HuH-7.5 (cell line): ENCODE measurements around the gene PPP1R15B.

Experiments used
- DNase-seq: peaks from one replicate; pipeline ENCODE4 v3.0.0; 2011; ENCODE audit warnings: low spot score

The PPP1R15B gene

GRCh38 chr1:204420039-204421004 lies 8.7 kb upstream of the PPP1R15B start:
- DNase-seq: no peak

DNA sequence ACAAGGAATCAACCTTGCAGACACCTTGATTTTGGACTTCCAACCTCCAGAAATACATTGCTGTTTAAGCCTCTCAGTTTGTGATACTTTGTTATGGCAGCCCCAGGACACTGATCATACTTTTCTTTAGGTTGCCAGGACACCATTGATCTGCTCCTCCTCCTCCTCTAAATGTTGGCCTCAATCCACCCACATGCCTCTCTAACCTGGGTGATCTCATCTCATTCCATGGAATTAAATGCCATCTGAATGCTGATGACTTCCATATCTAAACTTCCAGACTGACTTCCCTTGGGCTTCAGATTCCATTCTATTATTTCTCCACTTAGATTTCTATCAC lies 7.4 kb upstream of the PPP1R15B start:
- DNase-seq: no peak

- DNase-seq: no peak
Measured at GRCh38 chr1:204418174-204419063, 6.8 kb upstream of the PPP1R15B start.

GRCh38 chr1:204417074-204417997 lies 5.7 kb upstream of the PPP1R15B start:
- no peak for DNase-seq

GRCh38 chr1:204416589-204417073 lies 5.0 kb upstream of the PPP1R15B start:
- no peak for DNase-seq

- no peak for DNase-seq
Measured at GRCh38 chr1:204415351-204415750, 3.7 kb upstream of the PPP1R15B start.

DNA sequence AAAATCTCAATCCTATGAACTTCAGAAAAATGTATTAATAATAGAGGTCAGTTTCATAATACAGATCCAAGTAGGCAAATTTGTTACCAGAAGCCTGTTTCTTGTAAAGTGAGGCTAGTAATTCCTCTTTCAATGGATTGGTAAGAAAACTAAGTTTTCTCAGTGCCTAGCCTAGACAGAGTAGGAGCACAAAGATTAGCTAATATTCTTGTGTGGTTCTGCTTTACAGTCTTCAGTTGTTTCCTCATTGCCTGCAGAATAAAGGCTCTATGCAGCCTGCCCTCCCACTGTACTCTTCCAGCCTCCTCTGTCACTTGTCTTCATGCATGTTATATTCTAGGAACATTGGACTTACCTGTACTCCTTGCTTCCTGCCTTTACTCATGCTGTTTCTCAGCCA lies 2.4 kb upstream of the PPP1R15B start:
- no peak for DNase-seq

- DNase-seq: no peak
Measured at GRCh38 chr1:204413170-204413535, 1.5 kb upstream of the PPP1R15B start.

DNA sequence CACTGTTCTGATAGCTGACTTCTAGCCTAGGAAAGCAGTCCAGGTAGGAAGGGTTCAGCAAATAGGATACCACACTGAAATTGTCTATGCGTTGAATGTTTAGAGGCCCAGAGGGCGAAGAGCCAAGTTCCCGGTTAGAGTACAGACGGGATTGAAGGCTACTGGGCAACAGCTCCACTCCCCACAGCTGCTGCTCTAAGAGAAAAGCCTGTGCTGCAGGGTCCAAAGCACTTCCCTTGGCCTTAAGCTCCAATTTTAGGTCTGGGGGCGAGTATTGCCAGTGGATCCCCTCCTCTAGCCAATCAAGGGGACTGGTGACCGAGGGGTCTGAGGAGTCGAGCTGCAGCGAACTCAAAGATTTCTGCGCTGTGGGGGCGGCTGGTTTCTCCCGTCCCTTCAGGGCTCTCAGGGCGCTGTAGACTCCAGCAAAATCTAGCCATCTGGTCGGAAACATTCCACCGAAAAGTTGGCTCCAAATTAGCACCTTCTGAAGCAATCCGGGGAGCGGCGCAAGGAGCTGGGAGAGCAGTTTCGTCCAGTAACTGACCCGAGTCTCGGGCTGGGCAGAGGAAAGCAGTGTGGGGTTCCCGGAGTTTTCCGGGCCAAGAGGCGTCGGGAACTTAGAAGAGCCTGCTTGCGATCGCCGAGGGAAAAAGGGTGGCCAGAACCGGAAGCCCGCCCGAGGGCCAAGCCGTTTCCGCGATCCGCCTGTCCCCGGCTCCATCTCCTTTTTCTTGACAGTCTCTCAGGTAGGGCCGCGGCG lies 748 bp downstream of the PPP1R15B start:
- DNase-seq: no peak

- DNase-seq: no peak
Measured at GRCh38 chr1:204409836-204410687, 1.6 kb downstream of the PPP1R15B start.

GRCh38 chr1:204409123-204409522 lies 2.5 kb downstream of the PPP1R15B start:
- DNase-seq: no peak

GRCh38 chr1:204408602-204409001 lies 3.0 kb downstream of the PPP1R15B start:
- DNase-seq: no peak

DNA sequence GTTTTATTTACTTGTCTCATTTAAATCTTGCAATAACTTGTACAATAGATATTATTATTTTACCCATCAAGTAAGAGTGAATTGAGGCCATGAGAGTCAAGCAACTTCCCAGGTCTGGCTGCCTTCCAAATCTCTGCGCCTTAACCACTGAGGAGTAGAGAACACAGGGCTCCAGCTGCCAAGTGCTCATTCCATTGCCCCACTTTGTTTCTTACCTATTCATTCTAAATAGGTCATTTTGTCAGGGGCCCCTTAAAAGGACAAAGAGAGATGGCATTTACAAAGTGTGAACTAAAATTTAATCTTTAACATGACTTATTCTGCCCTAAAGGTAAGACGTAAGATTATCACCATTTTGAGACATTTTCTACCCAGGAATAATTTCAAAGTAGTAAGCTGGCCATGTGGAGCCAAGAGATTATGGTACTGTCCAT lies 3.5 kb downstream of the PPP1R15B start:
- DNase-seq: no peak

DNA sequence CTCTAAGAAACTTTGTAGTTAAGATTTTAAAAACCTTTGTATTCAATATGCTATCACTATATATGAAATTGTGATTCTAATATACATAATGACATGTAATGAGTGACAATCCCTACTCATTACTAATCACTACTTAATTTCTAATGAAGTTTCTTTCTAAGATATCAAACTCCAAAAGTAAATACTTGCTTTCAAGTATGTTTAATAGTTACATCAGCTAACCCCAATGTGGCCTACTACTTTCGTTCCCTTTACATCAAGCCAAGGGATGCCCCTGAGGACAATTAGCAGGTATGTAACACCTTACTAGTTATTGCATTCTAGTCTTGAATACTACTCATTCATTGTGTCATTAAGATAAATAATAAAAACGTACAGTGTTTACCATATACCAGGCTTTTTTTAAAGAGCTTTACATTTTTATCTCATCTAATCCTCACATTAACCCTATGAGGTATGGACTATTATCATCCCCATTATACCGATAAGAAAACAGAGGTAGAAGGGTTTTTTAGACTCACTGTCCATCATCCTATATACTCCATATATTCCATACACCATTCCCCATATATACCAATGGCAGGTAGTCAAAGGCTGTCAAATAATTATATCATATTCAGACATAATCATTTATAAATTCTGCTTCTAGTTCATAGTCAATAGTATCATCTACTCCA lies 4.2 kb downstream of the PPP1R15B start:
- no peak for DNase-seq

DNA sequence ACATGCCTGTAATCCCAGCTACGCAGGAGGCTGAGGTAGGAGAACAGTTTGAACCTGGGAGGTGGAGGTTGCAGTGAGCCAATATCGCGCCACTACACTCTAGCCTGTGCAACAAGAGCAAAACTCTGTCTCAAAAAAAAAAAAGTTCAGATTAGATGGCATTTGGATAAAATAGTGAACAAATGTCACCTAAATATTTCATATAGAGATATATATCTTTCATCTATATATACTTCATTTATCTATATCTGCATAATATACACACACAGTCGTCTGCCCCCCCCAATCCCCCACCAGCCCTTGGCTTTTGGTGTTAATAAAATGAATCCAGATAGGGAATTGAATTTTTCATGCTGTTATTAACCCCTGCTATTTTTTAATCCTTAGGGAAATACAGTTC lies 5.0 kb downstream of the PPP1R15B start:
- no peak for DNase-seq

DNA sequence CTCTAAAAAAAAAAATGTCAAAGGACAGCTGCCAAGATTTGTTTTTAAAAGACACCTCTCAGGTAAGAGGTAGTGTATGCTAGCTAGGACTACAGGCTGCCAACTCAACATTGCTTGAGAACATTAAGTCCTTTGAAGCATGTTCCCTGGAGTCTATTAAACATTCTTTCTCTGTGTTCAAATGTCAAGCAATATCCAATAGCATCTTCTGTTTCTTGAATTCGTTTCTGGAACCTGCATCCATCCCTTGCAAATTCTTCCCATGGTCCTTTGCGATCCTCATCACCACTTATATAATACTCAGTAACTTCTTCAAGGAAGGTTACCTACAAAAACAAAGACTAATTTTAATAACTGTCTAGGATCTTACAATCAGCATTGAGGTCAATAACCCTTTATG lies 5.6 kb downstream of the PPP1R15B start:
- no peak for DNase-seq

GRCh38 chr1:204404629-204405028 lies 7.0 kb downstream of the PPP1R15B start:
- no peak for DNase-seq

DNA sequence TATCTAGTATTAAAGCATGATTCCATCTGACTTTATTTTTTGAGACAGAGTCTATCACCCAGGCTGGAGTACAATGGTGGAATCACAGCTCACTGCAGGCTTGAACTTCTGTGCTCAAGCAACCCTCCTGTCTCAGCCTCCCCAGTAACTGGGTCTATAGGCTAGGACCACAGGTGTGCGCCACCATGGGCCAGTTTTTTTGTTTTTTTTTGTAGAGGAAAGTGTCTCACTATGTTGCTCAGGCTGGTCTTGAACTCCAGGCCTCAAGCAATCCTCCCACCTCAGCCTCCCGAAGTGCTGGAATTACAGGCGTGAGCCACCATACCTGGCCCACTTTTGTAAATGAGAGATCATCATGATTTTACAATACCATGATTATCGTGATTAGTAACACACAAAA lies 9.2 kb downstream of the PPP1R15B start:
- DNase-seq: no peak

GRCh38 chr1:204401730-204402129 lies 9.9 kb downstream of the PPP1R15B start:
- no peak for DNase-seq
